Nephron (organoid): Measurements from ENCODE around the gene MEI1.
"Not testable (repeated sequence)": the region's sequence is repeated elsewhere in the genome, so short reads cannot be mapped to it uniquely, and the experiment has no call there.

Experiments used
- H3K27ac Mint-ChIP-seq, 3 experiments: 2 replicates each; pipeline ENCODE4 v1.8.0; 2020; ENCODE audit warnings: mixed read lengths in 3 of 3, mild to moderate bottlenecking in 2 of 3, moderate library complexity in 1 of 3
- H3K27me3 Mint-ChIP-seq: 2 replicates; pipeline ENCODE4 v1.8.0; 2021; ENCODE audit warnings: low read depth, mild to moderate bottlenecking, moderate library complexity, mixed read lengths
- H3K36me3 Mint-ChIP-seq: 2 replicates; pipeline ENCODE4 v1.8.0; 2020; ENCODE audit warnings: low read depth, mixed read lengths
- H3K4me1 Mint-ChIP-seq: 2 replicates; pipeline ENCODE4 v1.8.0; 2020; ENCODE audit warnings: mixed read lengths
- H3K4me3 Mint-ChIP-seq, 3 experiments: 2 replicates each; pipeline ENCODE4 v1.8.0; 2020; ENCODE audit warnings: mild to moderate bottlenecking in 3 of 3, mixed read lengths in 3 of 3, moderate library complexity in 2 of 3
- H3K9me3 Mint-ChIP-seq: 2 replicates; pipeline ENCODE4 v1.8.0; 2020; ENCODE audit warnings: mixed read lengths
- TF ChIP-seq, protein P1 (sequence below), 3 experiments: fragments of 200-600 bp; sonication (generic); IDR thresholded peaks; one replicate each; pipeline ENCODE4 v1.5.0; 2021; ENCODE audit warnings: antibody characterized with exemption in 3 of 3; ENCODE audit not compliant: unreplicated experiment in 3 of 3

The MEI1 gene

DNA sequence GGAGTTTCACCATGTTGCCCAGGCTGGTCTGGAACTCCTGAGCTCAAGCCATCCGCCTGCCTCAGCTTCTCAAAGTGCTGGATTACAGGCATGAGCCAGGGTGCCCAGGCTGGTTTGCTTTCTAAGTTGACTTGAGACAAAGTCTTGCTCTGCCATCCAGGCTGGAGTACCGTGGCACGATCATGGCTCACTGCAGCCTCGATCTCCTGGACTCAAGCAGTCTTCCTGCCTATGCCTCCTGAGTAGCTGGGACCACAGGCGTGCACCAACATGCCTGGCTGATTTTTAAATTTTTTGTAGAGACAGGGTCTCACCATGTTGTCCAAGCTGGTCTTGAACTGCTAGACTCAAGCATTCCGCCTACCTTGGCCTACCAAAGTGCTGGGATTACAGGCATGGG is 41.6 kb upstream of the MEI1 start:
- H3K27me3 Mint-ChIP-seq = no peaks in the 10 kb centered on the region
- peaks cover 79% of the 10 kb centered on the region for H3K36me3 Mint-ChIP-seq
- no peak overlapping the region for H3K27ac Mint-ChIP-seq
- TF ChIP-seq, protein P1, sequence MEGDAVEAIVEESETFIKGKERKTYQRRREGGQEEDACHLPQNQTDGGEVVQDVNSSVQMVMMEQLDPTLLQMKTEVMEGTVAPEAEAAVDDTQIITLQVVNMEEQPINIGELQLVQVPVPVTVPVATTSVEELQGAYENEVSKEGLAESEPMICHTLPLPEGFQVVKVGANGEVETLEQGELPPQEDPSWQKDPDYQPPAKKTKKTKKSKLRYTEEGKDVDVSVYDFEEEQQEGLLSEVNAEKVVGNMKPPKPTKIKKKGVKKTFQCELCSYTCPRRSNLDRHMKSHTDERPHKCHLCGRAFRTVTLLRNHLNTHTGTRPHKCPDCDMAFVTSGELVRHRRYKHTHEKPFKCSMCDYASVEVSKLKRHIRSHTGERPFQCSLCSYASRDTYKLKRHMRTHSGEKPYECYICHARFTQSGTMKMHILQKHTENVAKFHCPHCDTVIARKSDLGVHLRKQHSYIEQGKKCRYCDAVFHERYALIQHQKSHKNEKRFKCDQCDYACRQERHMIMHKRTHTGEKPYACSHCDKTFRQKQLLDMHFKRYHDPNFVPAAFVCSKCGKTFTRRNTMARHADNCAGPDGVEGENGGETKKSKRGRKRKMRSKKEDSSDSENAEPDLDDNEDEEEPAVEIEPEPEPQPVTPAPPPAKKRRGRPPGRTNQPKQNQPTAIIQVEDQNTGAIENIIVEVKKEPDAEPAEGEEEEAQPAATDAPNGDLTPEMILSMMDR (IDR thresholded peaks at IDR 0.05; ENCODE audit: unreplicated experiment in 3 of 3) = no peak
- H3K4me3 Mint-ChIP-seq = no peak overlapping the region
- H3K4me1 Mint-ChIP-seq = no peaks in the 10 kb centered on the region
- no peaks in the 10 kb centered on the region for H3K9me3 Mint-ChIP-seq

DNA sequence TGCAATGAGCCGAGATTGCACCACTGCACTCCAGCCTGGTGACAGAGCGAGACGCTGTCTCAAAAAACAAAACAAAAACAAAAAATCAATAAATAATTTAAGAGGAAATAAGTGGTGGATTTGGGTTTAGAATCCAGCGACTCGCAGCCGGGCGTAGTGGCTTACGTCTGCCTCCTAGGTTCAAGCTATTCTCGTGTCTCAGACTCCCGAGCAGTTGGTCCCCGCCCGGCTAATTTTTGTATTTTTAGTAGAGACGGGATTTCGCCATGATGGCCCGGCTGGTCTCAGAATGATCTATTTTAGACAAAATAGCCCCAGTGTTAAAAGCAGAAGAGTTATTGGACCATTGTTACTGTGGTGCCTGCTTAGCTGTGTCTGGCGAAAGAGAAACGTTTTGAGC is 40.4 kb upstream of the MEI1 start:
- no peaks in the 10 kb centered on the region for H3K27me3 Mint-ChIP-seq
- H3K4me3 Mint-ChIP-seq = no peak overlapping the region
- no peak overlapping the region for H3K27ac Mint-ChIP-seq
- H3K4me1 Mint-ChIP-seq = no peaks in the 10 kb centered on the region
- TF ChIP-seq, protein P1 (IDR thresholded peaks at IDR 0.05; ENCODE audit: unreplicated experiment in 3 of 3) = no peak
- H3K9me3 Mint-ChIP-seq = no peaks in the 10 kb centered on the region
- H3K36me3 Mint-ChIP-seq = peaks cover 75% of the 10 kb centered on the region

DNA sequence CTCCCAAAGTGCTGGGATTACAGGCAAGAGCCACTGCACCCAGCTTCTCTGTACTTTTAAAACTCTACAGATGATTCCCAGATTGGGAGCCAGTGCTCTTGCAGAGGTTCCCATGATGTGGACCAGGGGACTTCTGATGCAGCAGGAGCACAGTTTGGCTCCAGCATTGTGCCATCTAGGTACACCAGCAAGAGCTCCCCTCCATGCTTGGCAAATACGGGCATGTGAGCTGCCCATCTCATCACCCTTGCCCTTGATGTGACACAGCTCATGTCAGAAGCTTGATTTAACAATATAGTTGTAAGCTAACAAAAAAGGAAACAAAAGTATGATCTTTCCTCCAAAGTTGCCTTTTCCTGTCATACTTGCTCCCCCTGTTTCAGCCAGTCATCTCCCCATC is 39.4 kb upstream of the MEI1 start:
- no peaks in the 10 kb centered on the region for H3K4me1 Mint-ChIP-seq
- H3K36me3 Mint-ChIP-seq = peaks cover 72% of the 10 kb centered on the region
- TF ChIP-seq, protein P1 (IDR thresholded peaks at IDR 0.05; ENCODE audit: unreplicated experiment in 3 of 3) = no peak
- no peak overlapping the region for H3K27ac Mint-ChIP-seq
- H3K9me3 Mint-ChIP-seq = no peaks in the 10 kb centered on the region
- H3K4me3 Mint-ChIP-seq = no peak overlapping the region
- no peaks in the 10 kb centered on the region for H3K27me3 Mint-ChIP-seq

DNA sequence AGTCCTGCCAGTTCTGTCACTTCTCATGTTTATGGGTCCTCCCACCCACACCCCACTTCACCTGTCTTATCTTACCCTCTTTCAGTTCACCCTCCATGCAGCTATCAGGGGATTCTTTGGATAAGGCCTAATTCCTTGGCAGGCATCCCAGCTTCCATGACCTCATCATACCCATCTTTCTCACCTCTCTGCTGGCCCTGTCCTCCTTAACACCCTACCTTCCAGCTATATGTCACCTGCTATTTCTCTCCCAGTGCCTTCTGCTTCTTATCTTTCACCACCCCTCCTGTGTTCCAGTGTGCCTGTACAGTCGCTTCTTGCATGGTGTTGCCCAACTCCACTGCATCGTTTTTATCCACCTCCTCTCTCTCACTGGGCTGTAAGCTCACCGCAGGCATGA is 38.9 kb upstream of the MEI1 start:
- no peak overlapping the region for H3K4me3 Mint-ChIP-seq
- TF ChIP-seq, protein P1 (IDR thresholded peaks at IDR 0.05; ENCODE audit: unreplicated experiment in 3 of 3) = no peak
- no peaks in the 10 kb centered on the region for H3K4me1 Mint-ChIP-seq

DNA sequence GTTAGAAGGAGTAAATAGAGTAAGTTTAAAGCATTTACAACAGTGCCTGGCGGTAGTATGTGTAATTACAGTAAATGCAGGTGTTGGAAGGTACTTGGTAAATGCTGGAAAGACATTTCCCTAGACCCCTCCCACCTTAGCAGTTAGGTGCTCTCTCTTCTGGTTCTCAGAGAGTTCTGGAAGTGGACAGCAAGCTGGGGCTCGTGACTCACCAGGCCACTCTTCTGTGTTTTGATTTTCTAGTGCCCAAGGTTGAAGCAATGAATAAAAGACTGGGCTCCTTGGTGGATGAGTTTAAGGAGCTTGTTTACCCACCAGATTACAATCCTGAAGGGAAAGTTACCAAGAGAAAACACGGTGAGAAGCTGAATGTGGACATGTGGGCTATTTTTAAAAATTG is 38.2 kb upstream of the MEI1 start:
- no peaks in the 10 kb centered on the region for H3K4me1 Mint-ChIP-seq
- TF ChIP-seq, protein P1 (IDR thresholded peaks at IDR 0.05; ENCODE audit: unreplicated experiment in 3 of 3) = no peak
- H3K27ac Mint-ChIP-seq = no peak overlapping the region
- no peaks in the 10 kb centered on the region for H3K9me3 Mint-ChIP-seq
- H3K36me3 Mint-ChIP-seq = peaks cover 69% of the 10 kb centered on the region
- H3K4me3 Mint-ChIP-seq = no peak overlapping the region
- no peaks in the 10 kb centered on the region for H3K27me3 Mint-ChIP-seq

More for the DNA sequence above, 38.9 kb upstream of the MEI1 start:
- Mint-ChIP-seq H3K36me3 (peaks cover 73% of the 10 kb centered on the region), H3K27ac (no peak overlapping the region), H3K9me3 (no peaks in the 10 kb centered on the region), H3K27me3 (no peaks in the 10 kb centered on the region)

DNA sequence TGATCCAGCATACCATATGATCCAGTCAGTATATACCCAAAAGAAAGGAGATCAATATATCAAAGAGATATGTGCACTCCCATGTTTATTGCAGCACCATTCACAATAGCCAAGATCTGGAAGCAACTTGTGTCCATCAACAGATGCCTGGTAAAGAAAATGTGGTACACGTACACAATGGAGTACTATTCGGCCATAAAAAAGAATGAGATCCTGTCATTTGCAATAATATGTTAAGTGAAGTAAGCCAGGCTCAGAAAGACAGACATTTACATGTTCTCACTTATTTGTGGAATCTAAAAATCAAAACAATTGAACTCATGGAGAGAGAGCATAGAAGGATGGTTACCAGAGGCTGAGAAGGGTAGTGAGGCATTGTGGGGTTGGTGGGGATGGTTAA is 37.6 kb upstream of the MEI1 start:
- Mint-ChIP-seq H3K27ac (no peak overlapping the region), H3K4me1 (peaks cover 2% of the 10 kb centered on the region), H3K4me3 (no peak overlapping the region), H3K9me3 (no peaks in the 10 kb centered on the region), H3K36me3 (peaks cover 65% of the 10 kb centered on the region), H3K27me3 (no peaks in the 10 kb centered on the region)
- TF ChIP-seq, protein P1 (IDR thresholded peaks at IDR 0.05; ENCODE audit: unreplicated experiment in 3 of 3) = no peak

DNA sequence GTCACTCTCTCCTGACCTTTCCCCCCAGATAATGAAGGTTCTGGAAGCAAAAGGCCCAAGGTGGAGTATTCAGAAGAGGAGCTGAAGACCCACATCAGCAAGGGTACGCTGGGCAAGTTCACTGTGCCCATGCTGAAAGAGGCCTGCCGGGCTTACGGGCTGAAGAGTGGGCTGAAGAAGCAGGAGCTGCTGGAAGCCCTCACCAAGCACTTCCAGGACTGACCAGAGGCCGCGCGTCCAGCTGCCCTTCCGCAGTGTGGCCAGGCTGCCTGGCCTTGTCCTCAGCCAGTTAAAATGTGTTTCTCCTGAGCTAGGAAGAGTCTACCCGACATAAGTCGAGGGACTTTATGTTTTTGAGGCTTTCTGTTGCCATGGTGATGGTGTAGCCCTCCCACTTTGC is 35.7 kb upstream of the MEI1 start:
- H3K4me3 Mint-ChIP-seq, H3K27me3 Mint-ChIP-seq, H3K9me3 Mint-ChIP-seq, H3K4me1 Mint-ChIP-seq, H3K27ac Mint-ChIP-seq: not testable (repeated sequence)
- H3K36me3 Mint-ChIP-seq = peaks cover 50% of the 10 kb centered on the region
